Psoas muscle (tissue), 8 donors: Measurements from ENCODE around the gene KIF6. TPM values are rescaled to one million over a fixed set of nuclear protein-coding genes. Genes with fewer than 3 reads are reported as not detected.

Source experiments
- ATAC-seq, 4 donors: fragments of 200-7000 bp; cut with Tn5 transposase; one replicate each; pipeline ENCODE4 v1.9.1; 2020; ENCODE audit warnings: moderate library complexity in 3 of 4, mild to moderate bottlenecking in 2 of 4
- DNase-seq, 2 donors: peaks; one replicate each; pipeline ENCODE4 v3.0.0-alpha.2; 2020
- H3K27ac ChIP-seq: fragments of 200-600 bp; one replicate; pipeline ENCODE4 v1.8.0; 2022
- H3K27me3 ChIP-seq, 3 donors: fragments of 200-600 bp in 1 of 3; one replicate each; pipeline versions ENCODE4 v1.6.1 to v1.8.0; 2013 to 2022; ENCODE audit warnings: low read length in 2 of 3, mild to moderate bottlenecking in 2 of 3, moderate library complexity in 1 of 3; ENCODE audit not compliant: insufficient read depth in 3 of 3
- H3K36me3 ChIP-seq, 2 donors: fragments of 200-600 bp in 1 of 2; one replicate each; pipeline versions ENCODE4 v1.6.1 to v1.8.0; 2013 to 2022; ENCODE audit warnings: low read depth in 1 of 2, mild to moderate bottlenecking in 1 of 2, moderate library complexity in 1 of 2; ENCODE audit not compliant: insufficient read depth in 1 of 2
- H3K4me1 ChIP-seq: fragments of 200-600 bp; one replicate; pipeline ENCODE4 v1.8.0; 2022
- H3K4me3 ChIP-seq: fragments of 200-600 bp; one replicate; pipeline ENCODE4 v1.8.0; 2022; ENCODE audit warnings: mild to moderate bottlenecking
- H3K9me3 ChIP-seq: fragments of 200-600 bp; one replicate; pipeline ENCODE4 v1.8.0; 2022
- CTCF ChIP-seq: fragments of 200-600 bp; IDR thresholded peaks from one replicate; pipeline ENCODE4 v1.8.0; 2022; ENCODE audit warnings: antibody characterized with exemption
- WGBS, 3 donors: extraction: QIAGEN DNeasy Blood & Tissue Kit; methylation state at CpG; one replicate each; pipeline versions ENCODE4 v1.1.6 to v1.1.7; 2013; 5-methylcytosine and 5-hydroxymethylcytosine counted together
- intact Hi-C, 2 donors: fragments of 100-400 bp; cut with DNase I; formaldehyde crosslinking; loops; one replicate each; pipeline versions ENCODE4 v1.11.0 to v1.14.2; 2022
- polyA plus RNA-seq, 3 donors: library from polyadenylated mRNA; stranded (reverse); fragments of 200-250 nt; gene quantifications; one replicate each; pipeline ENCODE4 v1.2.3, GENCODE V29; 2013
- total RNA-seq, 4 donors: library from RNA; stranded (reverse); fragmentation: NEBNext Ultra II Directional in 2 of 4; extraction: Animal tissue kit (Norgen Biotek cat#: 25700) in 2 of 4; gene quantifications; one replicate each; pipeline versions ENCODE4 v1.2.1 to v1.2.4, GENCODE V29; 2021 to 2023
- donor health status: healthy with polysubstance abuse.
- donor health status: DM: no; HTN: no; CAD: no; lungs with moderate emphysema.
- donor health status: Bipolar disorder and iron deficiency.
- donor health status: healthy.
- donor health status: DM: yes; HTN: yes; CAD: no.
- donor health status: DM: no; HTN: no; CAD: no.
- donor health status: DM: no; HTN: no; CAD: no.
- donor health status: DM: yes; HTN: yes; CAD: no.

Gene KIF6
- total and polyA plus RNA-seq, 7 donors: 0.03 to 0.17 (median 0.09) TPM; not detected in 2

- ATAC-seq (no peak), DNase-seq (no peak)
- no peaks in the 10 kb centered on the region for H3K9me3 ChIP-seq
- intact Hi-C loops: no loop called here
- peaks cover 0 to 4% (median 0%) of the 10 kb centered on the region in 3 donors for H3K27me3 ChIP-seq
- H3K4me1 ChIP-seq: no peaks in the 10 kb centered on the region
- no peak overlapping the region for H3K27ac ChIP-seq
- whole genome bisulfite sequencing, 3 donors: 49 to 64% (median 50%) methylated on average over 3 of the region's 3 CpGs
- H3K36me3 ChIP-seq: no peaks in the 10 kb centered on the region
- no peak for TF ChIP-seq CTCF
- no peak overlapping the region for H3K4me3 ChIP-seq
Measured at GRCh38 chr6:39389484-39389767, 335.8 kb downstream of the KIF6 start.

DNA sequence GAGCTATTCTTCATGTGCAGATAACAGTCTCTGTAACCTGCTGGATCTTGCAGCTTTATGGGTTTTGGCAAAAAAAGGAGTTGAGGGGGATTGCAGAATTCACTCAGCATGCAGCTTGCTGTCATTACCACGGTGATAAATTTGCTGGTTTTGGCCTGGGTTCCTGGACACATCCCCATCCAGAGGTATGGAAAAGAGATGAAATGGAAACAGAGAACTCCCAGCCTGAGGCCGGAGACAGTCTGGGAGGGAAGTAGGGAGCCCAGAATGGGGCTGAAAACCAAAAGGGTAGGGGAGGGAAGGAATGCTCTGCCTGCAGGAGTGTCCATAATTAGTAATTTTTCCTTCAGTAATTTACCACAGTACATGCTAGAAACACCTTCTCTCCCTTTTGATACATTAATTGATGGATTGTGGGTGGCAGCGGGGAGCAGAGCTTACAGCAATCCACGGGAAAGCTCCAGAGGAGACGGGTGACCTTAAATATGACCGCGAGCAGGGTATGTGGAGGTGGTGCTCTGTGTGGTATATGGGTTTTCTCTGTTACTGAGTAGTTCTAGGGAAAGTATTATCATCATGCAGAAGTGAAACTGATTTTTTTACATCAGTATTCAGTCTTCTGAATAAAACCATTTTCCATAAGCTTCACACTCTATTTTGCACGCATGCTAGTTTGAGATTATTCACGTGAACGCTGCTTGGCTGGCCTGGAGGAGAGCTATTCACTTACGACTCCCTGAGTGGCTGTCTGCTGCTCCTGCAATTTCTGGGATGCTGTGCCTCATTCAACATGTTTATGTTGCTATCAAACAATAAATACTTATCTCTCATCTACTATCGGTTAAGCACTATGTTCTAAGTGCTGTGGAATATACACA is 336.4 kb downstream of the KIF6 start:
- intact Hi-C loops: no loop called here
- Histone ChIP-seq H3K4me3 (no peak overlapping the region), H3K4me1 (no peaks in the 10 kb centered on the region), H3K27me3 (peaks cover 0 to 4% (median 0%) of the 10 kb centered on the region in 3 donors), H3K36me3 (no peaks in the 10 kb centered on the region), H3K9me3 (no peaks in the 10 kb centered on the region), H3K27ac (no peak overlapping the region)
- 70 to 74% (median 71%) methylated on average over 12 of the region's 12 CpGs for WGBS, 3 donors
- TF ChIP-seq CTCF: no peak
- no peak for ATAC-seq
- no peak for DNase-seq

- H3K27ac ChIP-seq: no peak overlapping the region
- ATAC-seq (no peak), DNase-seq (no peak)
- H3K27me3 ChIP-seq: peaks cover 0 to 4% (median 0%) of the 10 kb centered on the region in 3 donors
- WGBS, 3 donors: 77 to 83% (median 82%) methylated on average over 3 of the region's 3 CpGs
- H3K4me1 ChIP-seq: no peaks in the 10 kb centered on the region
- no peaks in the 10 kb centered on the region for H3K36me3 ChIP-seq
- TF ChIP-seq CTCF: no peak
- no peak overlapping the region for H3K4me3 ChIP-seq
- intact Hi-C loops: no loop called here
- no peaks in the 10 kb centered on the region for H3K9me3 ChIP-seq
Measured at GRCh38 chr6:39387785-39388184, 337.4 kb downstream of the KIF6 start.

DNA sequence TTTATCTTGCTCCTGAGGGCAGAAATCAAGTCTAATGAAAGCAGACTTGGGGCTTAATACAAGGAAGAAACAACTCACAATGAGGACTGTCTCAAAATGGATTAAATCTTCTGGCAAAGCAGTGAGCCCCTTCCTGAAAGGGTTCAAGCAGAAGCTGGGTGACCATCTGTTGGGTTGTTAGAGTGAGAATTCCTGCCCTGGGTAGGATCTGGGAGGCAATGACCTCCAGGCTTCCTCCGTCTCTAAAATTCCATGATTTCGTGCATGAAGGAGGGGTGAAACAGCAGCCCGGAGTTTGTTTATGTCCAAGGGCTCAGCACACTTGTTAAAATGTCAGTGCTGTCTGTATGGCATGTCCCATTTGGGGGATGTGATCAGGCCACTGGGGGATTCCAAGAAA is 338.7 kb downstream of the KIF6 start:
- no peak overlapping the region for H3K27ac ChIP-seq
- H3K36me3 ChIP-seq: no peaks in the 10 kb centered on the region
- no peak for DNase-seq
- ATAC-seq: no peak
- 45 to 58% (median 54%) methylated on average over 3 of the region's 3 CpGs for WGBS, 3 donors
- H3K27me3 ChIP-seq: peaks cover 0 to 4% (median 0%) of the 10 kb centered on the region in 3 donors
- H3K9me3 ChIP-seq: no peaks in the 10 kb centered on the region
- TF ChIP-seq CTCF: no peak
- intact Hi-C loops: no loop called here
- H3K4me1 ChIP-seq: no peaks in the 10 kb centered on the region
- H3K4me3 ChIP-seq: no peak overlapping the region
